ENCODE data around the gene RPS6KA5. TPM values are rescaled to one million over a fixed set of nuclear protein-coding genes. Genes with fewer than 3 reads are reported as not detected.

Gene RPS6KA5
- total RNA-seq, 3 donors from 2014 or later: 17.3 to 19.5 (median 19.4) TPM

DNA sequence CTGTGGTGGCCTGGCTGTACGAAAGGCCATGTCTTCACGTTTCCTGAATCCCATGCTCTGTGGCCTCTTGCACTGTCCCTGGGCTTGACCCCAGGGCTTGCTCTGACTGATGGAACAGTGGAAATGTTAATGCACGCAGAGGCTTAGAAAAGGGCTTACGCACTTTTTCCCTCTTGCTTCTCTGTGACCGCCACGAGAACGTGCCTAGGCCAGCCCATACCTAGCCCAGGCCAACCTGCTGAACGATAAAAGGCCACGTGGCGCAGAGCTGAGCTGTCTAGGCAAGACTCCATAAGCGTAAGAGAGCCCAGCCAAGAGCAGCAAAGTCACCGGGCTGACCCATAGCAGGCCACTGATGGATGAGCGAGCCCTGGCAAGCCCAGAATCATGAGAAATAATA lies 262.5 kb downstream of the RPS6KA5 start:
- no peaks in the 10 kb centered on the region for H3K9me3 Mint-ChIP-seq
- DNase-seq (no peak), ATAC-seq (no peak)
- peaks cover 6% of the 10 kb centered on the region for H3K4me1 Mint-ChIP-seq (ENCODE audit: low read depth)
- no peak overlapping the region for H3K4me3 Mint-ChIP-seq
- H3K36me3 Mint-ChIP-seq (ENCODE audit: insufficient read depth): no peaks in the 10 kb centered on the region
- H3K27me3 Mint-ChIP-seq (ENCODE audit: low read depth): no peaks in the 10 kb centered on the region

Other genes starting within 250 kb of the RPS6KA5 start
- gene TTC7B, start 244.2 kb downstream of the RPS6KA5 start, total RNA-seq: 1 to 10 TPM; 5.0 to 6.0 (median 5.1) TPM
- gene DGLUCY, start 53.4 kb upstream of the RPS6KA5 start, total RNA-seq: 10 to 100 TPM; 25.1 to 29.0 (median 26.7) TPM
- gene GPR68, start 184.1 kb upstream of the RPS6KA5 start, total RNA-seq: 1 to 10 TPM; 4.1 to 6.1 (median 6.0) TPM